Measurements from ENCODE around the gene GLT1D1.
"Not testable (repeated sequence)": the region's sequence is repeated elsewhere in the genome, so short reads cannot be mapped to it uniquely, and the experiment has no call there.

DNA sequence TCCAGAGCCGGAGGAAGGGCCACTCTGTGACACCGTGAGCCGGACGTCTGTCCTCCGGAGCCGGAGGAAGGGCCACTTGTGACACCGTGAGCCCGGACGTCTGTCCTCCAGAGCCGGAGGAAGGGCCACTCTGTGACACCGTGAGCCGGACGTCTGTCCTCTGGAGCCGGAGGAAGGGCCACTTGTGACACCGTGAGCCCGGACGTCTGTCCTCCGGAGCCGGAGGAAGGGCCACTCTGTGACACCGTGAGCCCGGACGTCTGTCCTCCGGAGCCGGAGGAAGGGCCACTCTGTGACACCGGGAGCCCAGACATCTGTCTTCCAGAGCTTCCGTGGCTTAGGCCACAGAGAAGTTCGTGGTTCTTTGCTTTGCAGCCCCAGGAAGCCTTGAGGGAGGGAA, 6.6 kb upstream of the GLT1D1 start:
- TF ChIP-seq, protein P1, sequence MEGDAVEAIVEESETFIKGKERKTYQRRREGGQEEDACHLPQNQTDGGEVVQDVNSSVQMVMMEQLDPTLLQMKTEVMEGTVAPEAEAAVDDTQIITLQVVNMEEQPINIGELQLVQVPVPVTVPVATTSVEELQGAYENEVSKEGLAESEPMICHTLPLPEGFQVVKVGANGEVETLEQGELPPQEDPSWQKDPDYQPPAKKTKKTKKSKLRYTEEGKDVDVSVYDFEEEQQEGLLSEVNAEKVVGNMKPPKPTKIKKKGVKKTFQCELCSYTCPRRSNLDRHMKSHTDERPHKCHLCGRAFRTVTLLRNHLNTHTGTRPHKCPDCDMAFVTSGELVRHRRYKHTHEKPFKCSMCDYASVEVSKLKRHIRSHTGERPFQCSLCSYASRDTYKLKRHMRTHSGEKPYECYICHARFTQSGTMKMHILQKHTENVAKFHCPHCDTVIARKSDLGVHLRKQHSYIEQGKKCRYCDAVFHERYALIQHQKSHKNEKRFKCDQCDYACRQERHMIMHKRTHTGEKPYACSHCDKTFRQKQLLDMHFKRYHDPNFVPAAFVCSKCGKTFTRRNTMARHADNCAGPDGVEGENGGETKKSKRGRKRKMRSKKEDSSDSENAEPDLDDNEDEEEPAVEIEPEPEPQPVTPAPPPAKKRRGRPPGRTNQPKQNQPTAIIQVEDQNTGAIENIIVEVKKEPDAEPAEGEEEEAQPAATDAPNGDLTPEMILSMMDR (IDR thresholded peaks at IDR 0.05), result not testable (repeated sequence)
- not testable (repeated sequence) for TF ChIP-seq POLR2A, EP300 (IDR thresholded peaks at IDR 0.05)
